ENCODE results near the gene PRELP.

The PRELP gene

DNA sequence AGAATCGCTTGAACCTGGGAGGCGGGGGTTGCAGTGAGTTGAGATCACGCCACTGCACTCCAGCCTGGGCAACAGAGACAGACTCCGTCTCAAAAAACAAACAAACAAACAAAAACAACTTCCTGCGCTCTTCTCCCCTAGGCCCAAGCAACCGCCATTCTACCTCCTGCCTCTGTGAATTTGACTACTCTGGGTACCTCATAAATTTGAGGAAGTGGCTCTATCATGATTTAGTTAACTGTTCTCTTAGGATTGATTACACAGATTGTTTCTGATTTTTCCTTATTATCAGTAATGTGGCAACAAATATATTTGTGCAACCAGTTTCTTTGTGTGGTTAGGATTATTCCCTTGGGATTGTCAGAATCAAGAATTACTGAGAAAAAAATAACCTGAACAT is 48.1 kb downstream of the PRELP start:
- no peak for TF ChIP-seq CTCF (IDR thresholded peaks at IDR 0.05)

GRCh38 chr1:203524152-203524551 is 48.5 kb downstream of the PRELP start:
- TF ChIP-seq CTCF (IDR thresholded peaks at IDR 0.05), result no peak

GRCh38 chr1:203524824-203525223 is 49.2 kb downstream of the PRELP start:
- no peak for TF ChIP-seq CTCF (IDR thresholded peaks at IDR 0.05)

DNA sequence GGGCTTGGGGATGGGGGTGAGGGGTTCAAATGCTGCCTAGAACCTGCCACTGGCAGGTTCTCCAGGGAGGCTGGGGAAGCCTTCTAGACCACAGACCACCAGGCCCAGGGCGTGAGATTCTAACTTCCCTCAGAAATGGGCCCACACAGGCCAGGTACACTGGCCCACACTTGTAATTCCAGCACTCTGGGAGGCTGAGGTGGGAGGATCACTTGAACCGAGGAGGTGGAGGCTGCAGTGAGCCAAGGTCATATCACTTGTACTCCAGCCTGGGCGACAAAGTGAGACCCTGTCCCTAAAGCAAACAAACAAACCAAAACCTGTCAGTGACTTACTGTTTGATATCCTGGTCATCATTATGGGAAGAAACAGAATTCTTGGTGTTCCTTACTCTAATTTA is 50.1 kb downstream of the PRELP start:
- TF ChIP-seq CTCF (IDR thresholded peaks at IDR 0.05), result no peak

GRCh38 chr1:203526130-203526529 is 50.5 kb downstream of the PRELP start:
- TF ChIP-seq CTCF (IDR thresholded peaks at IDR 0.05), result no peak

DNA sequence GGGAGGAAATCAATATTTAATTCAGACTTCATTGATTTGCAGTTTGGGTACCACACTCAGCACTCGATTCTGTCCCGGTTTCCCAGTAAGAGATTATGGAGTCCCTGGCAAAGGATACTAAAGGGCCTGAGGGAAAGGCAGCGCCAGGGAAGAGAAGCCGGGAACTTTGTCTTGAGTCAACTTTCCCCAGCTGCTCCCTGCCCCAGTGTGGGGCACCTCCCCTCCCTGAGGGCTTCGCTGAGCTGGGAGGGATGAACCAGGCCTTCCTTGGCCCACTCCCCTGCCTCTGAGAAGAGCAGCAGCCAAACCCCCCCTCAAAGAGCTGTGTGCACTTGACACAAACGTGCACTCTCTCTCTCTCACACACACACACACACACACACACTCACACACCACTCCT is 51.0 kb downstream of the PRELP start:
- TF ChIP-seq CTCF (IDR thresholded peaks at IDR 0.05), result no peak

- TF ChIP-seq CTCF (IDR thresholded peaks at IDR 0.05), result no peak
These were observed 51.4 kb downstream of the PRELP start for GRCh38 chr1:203527013-203527412.

DNA sequence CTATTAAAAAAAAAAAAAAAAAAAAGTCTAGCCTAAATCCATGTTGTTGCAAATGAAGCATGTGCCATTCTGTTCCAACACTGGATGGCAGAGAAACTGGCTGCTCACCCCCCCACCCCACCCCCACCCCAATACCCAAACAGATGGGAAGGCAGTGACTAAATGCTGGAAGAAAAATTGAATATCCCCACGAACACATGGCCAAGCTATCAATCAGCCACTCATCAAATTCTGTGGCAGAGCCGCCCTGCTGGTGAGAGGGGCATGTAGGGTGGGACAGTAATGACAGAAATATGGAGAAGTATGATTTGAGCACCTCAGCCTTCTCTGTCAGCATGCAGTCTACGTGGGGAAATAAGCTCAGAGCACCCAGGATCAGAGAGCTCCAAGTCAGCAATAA is 52.5 kb downstream of the PRELP start:
- TF ChIP-seq CTCF (IDR thresholded peaks at IDR 0.05), result no peak
